Measurements from ENCODE around the gene TSLP. TPM values are rescaled to one million over a fixed set of nuclear protein-coding genes. Genes with fewer than 3 reads are reported as not detected.
A peak's percentile ranks its signal among the peaks of the same experiment; 100 is the strongest.

Gene TSLP
- total and polyA plus RNA-seq, 2 donors (not counting 1 experiment from before 2014, with no cell fraction given) = not detected

DNA sequence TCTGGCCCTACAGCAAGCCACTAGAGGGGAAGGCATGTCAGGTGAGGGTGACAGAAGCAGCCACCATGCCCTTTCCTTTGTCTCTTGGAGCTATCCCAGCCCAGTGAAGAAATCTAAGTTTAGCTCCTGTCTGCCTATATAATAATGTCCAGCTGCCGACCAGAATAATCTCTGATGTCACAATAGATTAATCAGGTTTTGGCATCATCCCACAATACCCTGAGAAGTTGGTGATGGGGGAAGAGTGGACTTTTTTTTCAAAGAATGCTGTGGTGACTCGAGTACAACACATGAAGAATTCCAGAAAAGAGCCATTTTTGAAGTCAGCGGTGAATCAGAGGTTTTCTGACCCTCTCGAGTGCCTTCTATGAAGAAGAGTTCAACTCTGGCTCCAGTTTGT lies 1.7 kb upstream of the TSLP start:
- Histone ChIP-seq H3K79me2 (ENCODE audit: control insufficient read depth, insufficient read depth, low read length) (no peaks in the 10 kb centered on the region), H3K36me3 (replicated peaks in 1 of 2; ENCODE audit: control extremely low read depth in 1 of 2, control insufficient read depth in 1 of 2, extremely low read depth in 1 of 2, insufficient read depth in 2 of 2, low read length in 1 of 2) (no peaks in the 10 kb centered on the region), H3K27me3 (replicated peaks in 1 of 4; ENCODE audit: control extremely low read depth in 1 of 4, control insufficient read depth in 3 of 4, insufficient read depth in 4 of 4, low read length in 3 of 4) (peaks cover 0 to 56% (median 38%) of the 10 kb centered on the region in 4 experiments), H3K4me1 (ENCODE audit: control insufficient read depth in 2 of 2, insufficient read depth in 2 of 2, low read length in 2 of 2) (peaks cover 23% of the 10 kb centered on the region in 2 donors), H3K9ac (ENCODE audit: low read length) (no peak overlapping the region), H3K4me3 (ENCODE audit: control extremely low read depth in 1 of 5, extremely low read depth in 1 of 5, insufficient read depth in 1 of 5, low read depth in 2 of 5, low read length in 4 of 5) (no peak overlapping the region), H2AFZ (ENCODE audit: insufficient read depth, low read depth, low read length, poor library complexity, severe bottlenecking) (peak overlapping the region; percentile 8), H3K4me2 (replicated peaks; ENCODE audit: low read depth, low read length, poor library complexity, severe bottlenecking) (no peak overlapping the region), H3K9me3 (ENCODE audit: control extremely low read depth in 1 of 3, control insufficient read depth in 2 of 3, insufficient read depth in 1 of 3, low read length in 2 of 3) (peaks cover 0 to 5% (median 0%) of the 10 kb centered on the region in 3 donors), H4K20me1 (ENCODE audit: control insufficient read depth, insufficient read depth, low read length, poor library complexity, severe bottlenecking) (no peaks in the 10 kb centered on the region), H3K27ac (ENCODE audit: low read length in 2 of 2) (no peak overlapping the region)
- Mint-ChIP-seq H3K9me3 (ENCODE audit: insufficient read depth) (no peaks in the 10 kb centered on the region), H3K4me3 (no peak overlapping the region), H3K4me1 (peaks cover 20% of the 10 kb centered on the region), H3K27me3 (peaks cover 76% of the 10 kb centered on the region), H3K27ac (no peak overlapping the region)
- 52% methylated on average over 3 of the region's 4 CpGs for WGBS (ENCODE audit: insufficient coverage)
- ChIA-PET CTCF (no interaction called here), POLR2A (no interaction called here)
- DNase-seq = no peak
- TF ChIP-seq EZH2 (IDR thresholded peaks at IDR 0.05; ENCODE audit: borderline replicate concordance, insufficient read depth, low read depth, low read length, poor library complexity, severe bottlenecking) = no peak
- TF ChIP-seq, protein P1, sequence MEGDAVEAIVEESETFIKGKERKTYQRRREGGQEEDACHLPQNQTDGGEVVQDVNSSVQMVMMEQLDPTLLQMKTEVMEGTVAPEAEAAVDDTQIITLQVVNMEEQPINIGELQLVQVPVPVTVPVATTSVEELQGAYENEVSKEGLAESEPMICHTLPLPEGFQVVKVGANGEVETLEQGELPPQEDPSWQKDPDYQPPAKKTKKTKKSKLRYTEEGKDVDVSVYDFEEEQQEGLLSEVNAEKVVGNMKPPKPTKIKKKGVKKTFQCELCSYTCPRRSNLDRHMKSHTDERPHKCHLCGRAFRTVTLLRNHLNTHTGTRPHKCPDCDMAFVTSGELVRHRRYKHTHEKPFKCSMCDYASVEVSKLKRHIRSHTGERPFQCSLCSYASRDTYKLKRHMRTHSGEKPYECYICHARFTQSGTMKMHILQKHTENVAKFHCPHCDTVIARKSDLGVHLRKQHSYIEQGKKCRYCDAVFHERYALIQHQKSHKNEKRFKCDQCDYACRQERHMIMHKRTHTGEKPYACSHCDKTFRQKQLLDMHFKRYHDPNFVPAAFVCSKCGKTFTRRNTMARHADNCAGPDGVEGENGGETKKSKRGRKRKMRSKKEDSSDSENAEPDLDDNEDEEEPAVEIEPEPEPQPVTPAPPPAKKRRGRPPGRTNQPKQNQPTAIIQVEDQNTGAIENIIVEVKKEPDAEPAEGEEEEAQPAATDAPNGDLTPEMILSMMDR (IDR thresholded peaks at IDR 0.05) = no peak
- ATAC-seq (ENCODE audit: low read depth) = no peak
- intact Hi-C loops (cut with micrococcal nuclease) = no loop called here

DNA sequence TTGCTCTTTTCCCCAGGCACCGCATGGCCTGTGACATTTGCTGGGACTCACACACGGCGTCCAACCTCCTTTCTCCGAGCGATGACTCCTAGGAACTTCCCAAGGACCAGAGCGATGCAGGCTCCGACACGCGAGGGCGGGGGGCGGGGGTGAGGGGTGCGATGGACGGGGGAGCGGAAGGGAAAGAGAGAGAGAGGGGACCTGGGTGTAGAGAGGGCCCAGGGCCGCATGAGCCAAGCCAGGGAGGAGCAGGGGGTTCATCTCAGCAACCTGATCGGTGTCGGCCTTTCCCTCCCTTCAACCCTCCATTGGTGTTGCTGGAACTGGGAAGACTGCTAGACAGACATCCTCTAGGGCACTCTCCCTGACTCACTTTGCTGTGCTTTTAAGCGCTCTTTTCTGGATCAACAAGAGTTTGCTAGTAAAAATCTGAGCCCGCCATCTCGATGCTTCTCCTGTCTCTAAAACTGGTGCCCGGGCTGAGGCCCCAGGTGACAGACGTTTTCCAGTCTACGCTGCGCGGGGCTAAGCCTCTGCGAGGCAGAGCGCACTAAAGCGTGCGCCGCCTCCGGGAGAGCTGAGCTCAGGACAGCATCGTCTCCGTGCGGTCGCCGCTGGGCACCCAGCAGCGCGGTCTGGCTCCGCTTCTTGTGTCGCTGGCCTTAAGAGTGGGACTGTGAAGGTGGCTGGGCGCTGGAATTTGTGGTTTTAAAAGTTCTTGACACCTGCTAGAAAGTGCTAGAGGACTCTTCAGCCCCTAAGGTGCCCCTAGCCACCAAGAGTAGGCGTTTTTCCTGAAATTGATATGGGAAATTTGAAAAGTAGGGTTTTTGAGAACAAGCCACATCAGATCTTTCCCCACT lies 1.0 kb upstream of the TSLP start:
- TF ChIP-seq, protein P1 (IDR thresholded peaks at IDR 0.05) = no peak
- TF ChIP-seq EZH2 (IDR thresholded peaks at IDR 0.05; ENCODE audit: borderline replicate concordance, insufficient read depth, low read depth, low read length, poor library complexity, severe bottlenecking) = no peak
- Histone ChIP-seq H3K9me3 (ENCODE audit: control extremely low read depth in 1 of 3, control insufficient read depth in 2 of 3, insufficient read depth in 1 of 3, low read length in 2 of 3) (peaks cover 0 to 5% (median 0%) of the 10 kb centered on the region in 3 donors), H3K27ac (ENCODE audit: low read length in 2 of 2) (no peak overlapping the region), H4K20me1 (ENCODE audit: control insufficient read depth, insufficient read depth, low read length, poor library complexity, severe bottlenecking) (no peaks in the 10 kb centered on the region), H2AFZ (ENCODE audit: insufficient read depth, low read depth, low read length, poor library complexity, severe bottlenecking) (peak overlapping the region; percentile 53), H3K27me3 (replicated peaks in 1 of 4; ENCODE audit: control extremely low read depth in 1 of 4, control insufficient read depth in 3 of 4, insufficient read depth in 4 of 4, low read length in 3 of 4) (peaks cover 0 to 60% (median 42%) of the 10 kb centered on the region in 4 experiments), H3K4me1 (ENCODE audit: control insufficient read depth in 2 of 2, insufficient read depth in 2 of 2, low read length in 2 of 2) (peaks cover 23% of the 10 kb centered on the region in 2 donors), H3K9ac (ENCODE audit: low read length) (no peak overlapping the region), H3K4me3 (ENCODE audit: control extremely low read depth in 1 of 5, extremely low read depth in 1 of 5, insufficient read depth in 1 of 5, low read depth in 2 of 5, low read length in 4 of 5) (no peak overlapping the region), H3K79me2 (ENCODE audit: control insufficient read depth, insufficient read depth, low read length) (no peaks in the 10 kb centered on the region), H3K36me3 (replicated peaks in 1 of 2; ENCODE audit: control extremely low read depth in 1 of 2, control insufficient read depth in 1 of 2, extremely low read depth in 1 of 2, insufficient read depth in 2 of 2, low read length in 1 of 2) (no peaks in the 10 kb centered on the region), H3K4me2 (replicated peaks; ENCODE audit: low read depth, low read length, poor library complexity, severe bottlenecking) (no peak overlapping the region)
- Mint-ChIP-seq H3K4me1 (peaks cover 20% of the 10 kb centered on the region), H3K4me3 (no peak overlapping the region), H3K27ac (no peak overlapping the region), H3K9me3 (ENCODE audit: insufficient read depth) (no peaks in the 10 kb centered on the region), H3K27me3 (peaks cover 82% of the 10 kb centered on the region)
- 5% methylated on average over 29 of the region's 42 CpGs for WGBS (ENCODE audit: insufficient coverage)
- ChIA-PET CTCF (no interaction called here), POLR2A (no interaction called here)
- peak; percentile 14 for DNase-seq
- intact Hi-C loops (cut with micrococcal nuclease) = no loop called here
- no peak for ATAC-seq (ENCODE audit: low read depth)

Measured in B cell (primary cell).